ENCODE results near the gene DIP2B. TPM values are rescaled to one million over a fixed set of nuclear protein-coding genes. Genes with fewer than 3 reads are reported as not detected.

Gene DIP2B
- polyA plus RNA-seq, 3 donors = 3.5 to 12.3 (median 6.5) TPM

GRCh38 chr12:50508970-50509663, 4.3 kb downstream of the DIP2B start:
- peaks cover 59 to 62% of the 10 kb centered on the region in 2 donors for H3K4me1 ChIP-seq (ENCODE audit: control insufficient read depth in 1 of 2, insufficient read depth in 2 of 2, low read length in 2 of 2)
- Mint-ChIP-seq H3K36me3 (no peaks in the 10 kb centered on the region), H3K27ac (peak overlapping the region; percentile 59 to 90 (median 85)), H3K27me3 (ENCODE audit: low read depth in 3 of 3) (no peaks in the 10 kb centered on the region), H3K9me3 (peaks cover 0 to 2% (median 0%) of the 10 kb centered on the region in 7 donors), H3K4me1 (peaks cover 62% of the 10 kb centered on the region), H3K4me3 (peak overlapping the region in 1 of 2 donors; percentile 60)
- TF ChIP-seq CTCF (IDR thresholded peaks at IDR 0.05) = no peak
- H3K27me3 ChIP-seq (ENCODE audit: control insufficient read depth in 2 of 2, insufficient read depth in 2 of 2, low read length in 2 of 2) = no peaks in the 10 kb centered on the region
- no peak overlapping the region for H2AFZ ChIP-seq (ENCODE audit: insufficient read depth, low read depth, low read length, poor library complexity, severe bottlenecking)
- intact Hi-C loops (cut with micrococcal nuclease) = loop anchor here in 1 of 2 donors (5.0 to 10.0 kb wide), 2 partner anchors 43 to 256 kb away; partner anchors contain the start of gene ATF1
- peak in 2 of 3 donors; percentile 27 to 46 for DNase-seq
- H3K4me3 ChIP-seq (replicated peaks in 1 of 3; ENCODE audit: low read depth in 2 of 3, low read length in 3 of 3) = peak overlapping the region in 1 of 3 experiments; percentile 41
- H3K79me2 ChIP-seq (ENCODE audit: insufficient read depth, low read length) = peaks cover 93% of the 10 kb centered on the region
- H3K9me3 ChIP-seq (replicated peaks in 1 of 2; ENCODE audit: control insufficient read depth in 1 of 2, insufficient read depth in 1 of 2, low read length in 2 of 2) = no peaks in the 10 kb centered on the region
- H3K36me3 ChIP-seq (replicated peaks in 1 of 2; ENCODE audit: control insufficient read depth in 1 of 2, insufficient read depth in 2 of 2, low read length in 2 of 2) = no peaks in the 10 kb centered on the region
- peaks cover 62% of the 10 kb centered on the region for H4K20me1 ChIP-seq (ENCODE audit: insufficient read depth, low read length)
- peak overlapping the region; percentile 18 to 66 for H3K27ac ChIP-seq (ENCODE audit: low read depth in 1 of 2, low read length in 2 of 2)
- H3K4me2 ChIP-seq (replicated peaks; ENCODE audit: extremely low read depth, low read length, poor library complexity, severe bottlenecking) = peak overlapping the region; percentile 31
- WGBS (ENCODE audit: insufficient coverage) = 100% methylated on average over 1 of the region's 7 CpGs
- H3K9ac ChIP-seq (ENCODE audit: insufficient read depth, low read length, poor library complexity, severe bottlenecking) = no peak overlapping the region

GRCh38 chr12:50514526-50515276, 9.9 kb downstream of the DIP2B start:
- peak overlapping the region in 1 of 2 donors; percentile 29 for H3K4me3 Mint-ChIP-seq
- DNase-seq = no peak
- TF ChIP-seq CTCF (IDR thresholded peaks at IDR 0.05) = no peak
- no peaks in the 10 kb centered on the region for H3K27me3 Mint-ChIP-seq (ENCODE audit: low read depth in 3 of 3)
- H3K27ac ChIP-seq (ENCODE audit: low read depth in 1 of 2, low read length in 2 of 2) = peak overlapping the region in 1 of 2 donors; percentile 90
- H3K4me3 ChIP-seq (replicated peaks in 1 of 3; ENCODE audit: low read depth in 2 of 3, low read length in 3 of 3) = peak overlapping the region in 1 of 3 experiments; percentile 10
- peak overlapping the region; percentile 1 for H3K4me2 ChIP-seq (replicated peaks; ENCODE audit: extremely low read depth, low read length, poor library complexity, severe bottlenecking)
- no peak overlapping the region for H3K9ac ChIP-seq (ENCODE audit: insufficient read depth, low read length, poor library complexity, severe bottlenecking)
- intact Hi-C loops (cut with micrococcal nuclease) = loop anchor here in 1 of 2 donors (1.0 kb wide), 1 partner anchor 8 kb away; no protein-coding TSS in a partner anchor
- H3K79me2 ChIP-seq (ENCODE audit: insufficient read depth, low read length) = peaks cover 87% of the 10 kb centered on the region
- H2AFZ ChIP-seq (ENCODE audit: insufficient read depth, low read depth, low read length, poor library complexity, severe bottlenecking) = no peak overlapping the region
- H3K9me3 Mint-ChIP-seq = peaks cover 0 to 2% (median 0%) of the 10 kb centered on the region in 7 donors
- no peaks in the 10 kb centered on the region for H3K36me3 Mint-ChIP-seq
- H3K27me3 ChIP-seq (ENCODE audit: control insufficient read depth in 2 of 2, insufficient read depth in 2 of 2, low read length in 2 of 2) = no peaks in the 10 kb centered on the region
- peak overlapping the region in 6 of 7 donors; percentile 37 to 90 (median 80) for H3K27ac Mint-ChIP-seq
- H4K20me1 ChIP-seq (ENCODE audit: insufficient read depth, low read length) = peaks cover 49% of the 10 kb centered on the region
- peaks cover 72 to 74% of the 10 kb centered on the region in 2 donors for H3K4me1 ChIP-seq (ENCODE audit: control insufficient read depth in 1 of 2, insufficient read depth in 2 of 2, low read length in 2 of 2)
- H3K4me1 Mint-ChIP-seq = peaks cover 52% of the 10 kb centered on the region
- no peaks in the 10 kb centered on the region for H3K9me3 ChIP-seq (replicated peaks in 1 of 2; ENCODE audit: control insufficient read depth in 1 of 2, insufficient read depth in 1 of 2, low read length in 2 of 2)
- no peaks in the 10 kb centered on the region for H3K36me3 ChIP-seq (replicated peaks in 1 of 2; ENCODE audit: control insufficient read depth in 1 of 2, insufficient read depth in 2 of 2, low read length in 2 of 2)
- WGBS (ENCODE audit: insufficient coverage) = 66% methylated on average over 4 of the region's 4 CpGs

Measured in CD14-positive monocyte (primary cell).